GM19372 (cell line): Measurements from ENCODE around the gene DAZAP2.
"Not testable (repeated sequence)": the region's sequence is repeated elsewhere in the genome, so short reads cannot be mapped to it uniquely, and the experiment has no call there.

Source experiments
- ATAC-seq: cut with Tn5 transposase; IDR thresholded peaks from one replicate; pipeline ENCODE4 v1.9.1; 2021; ENCODE audit warnings: mild to moderate bottlenecking, low read depth, moderate library complexity; ENCODE audit not compliant: unreplicated experiment

DAZAP2 gene

DNA sequence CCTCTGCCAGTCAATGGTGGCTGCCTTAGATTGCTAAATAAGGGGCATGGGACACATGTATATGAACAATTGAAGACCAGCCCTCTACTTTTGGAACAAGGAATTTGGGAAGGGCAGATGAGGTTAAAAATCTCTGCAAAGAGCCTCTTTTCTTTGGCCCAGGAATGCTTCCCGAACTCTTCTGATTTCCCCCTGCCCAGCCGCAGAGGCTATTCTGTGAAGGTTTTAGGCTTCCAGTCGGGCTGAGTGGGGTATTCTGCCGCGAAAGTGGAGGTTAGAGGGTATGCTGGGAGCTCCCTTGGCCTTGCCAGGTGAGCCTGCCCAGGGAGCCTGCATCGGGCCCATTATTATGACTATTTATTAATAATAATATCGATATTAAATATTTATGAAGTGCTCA, 22.0 kb upstream of the DAZAP2 start:
- no peak for ATAC-seq

- ATAC-seq: peak; percentile 40
Observed at GRCh38 chr12:51217133-51217967, 21.3 kb upstream of the DAZAP2 start.

DNA sequence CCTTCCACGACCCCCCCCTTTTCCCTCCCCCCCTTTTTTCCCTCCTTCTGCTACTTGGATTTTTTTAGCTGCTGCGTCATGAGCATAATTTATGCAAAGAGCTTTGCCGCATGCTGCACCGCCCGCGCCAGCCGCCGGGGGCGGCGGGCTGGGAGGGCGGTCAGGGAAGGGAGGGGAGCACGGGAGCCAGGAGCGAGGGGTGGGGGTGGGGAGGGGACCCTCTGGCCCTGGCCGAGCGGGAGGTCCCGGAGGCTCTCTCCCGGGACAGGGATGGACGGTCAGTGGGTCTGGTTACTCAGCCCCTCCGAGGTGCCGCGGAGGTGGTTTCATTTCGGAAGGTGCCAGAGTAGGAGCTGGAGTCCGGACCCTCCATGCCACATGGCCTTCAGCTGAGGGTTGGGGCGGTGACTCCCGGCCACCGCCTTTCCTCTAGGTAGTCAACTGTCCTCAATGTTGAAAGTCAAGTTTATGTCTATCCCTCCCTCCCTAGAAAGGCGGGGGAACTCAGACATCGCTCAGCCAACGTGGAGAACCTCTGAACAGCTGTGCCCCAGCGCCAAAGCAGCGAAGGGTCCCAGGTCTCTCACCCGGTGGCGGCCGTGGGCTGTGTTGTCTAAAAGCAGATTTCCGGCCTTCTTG, 20.5 kb upstream of the DAZAP2 start, which contains the start of gene POU6F1:
Gene POU6F1 (minus strand): TSS at position 95 of the 639 bp plus-strand sequence. CDS start 11,226 bp downstream, outside the sequence.
- peak; percentile 62 for ATAC-seq

DNA sequence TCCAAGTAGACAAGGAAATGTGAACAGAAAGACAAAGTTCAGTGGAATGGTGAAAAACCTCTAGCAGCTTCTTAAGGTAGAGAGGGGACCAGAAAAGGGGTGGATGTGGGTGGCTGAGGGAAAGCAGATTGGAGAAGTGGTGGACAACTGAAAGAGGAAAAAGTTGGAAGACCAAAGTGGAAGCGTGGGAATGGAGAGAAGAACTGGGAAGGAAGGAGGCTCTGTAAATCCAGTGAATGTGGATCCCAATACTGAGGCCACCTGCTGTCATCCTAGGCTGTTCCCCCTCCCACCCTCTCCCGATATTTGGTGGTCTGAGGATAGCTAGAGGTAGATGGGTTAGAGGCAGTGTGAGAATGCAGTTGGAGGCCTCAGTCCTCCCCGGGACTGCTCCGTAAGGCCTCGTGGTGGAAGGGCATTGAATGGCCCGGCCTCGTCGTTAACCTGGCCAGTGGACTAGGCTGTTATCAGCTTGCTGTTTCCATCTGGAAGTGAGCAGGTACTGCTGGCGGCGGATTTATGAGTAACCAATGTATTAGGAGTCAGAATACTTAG, 19.9 kb upstream of the DAZAP2 start:
- no peak for ATAC-seq

- ATAC-seq: no peak
Observed at GRCh38 chr12:51219322-51219721, 19.3 kb upstream of the DAZAP2 start.

GRCh38 chr12:51219857-51220256, 18.8 kb upstream of the DAZAP2 start:
- ATAC-seq: not testable (repeated sequence)

GRCh38 chr12:51222461-51222860, 16.2 kb upstream of the DAZAP2 start:
- ATAC-seq: no peak

GRCh38 chr12:51224625-51225024, 14.0 kb upstream of the DAZAP2 start:
- no peak for ATAC-seq

GRCh38 chr12:51225234-51225633, 13.4 kb upstream of the DAZAP2 start:
- no peak for ATAC-seq

DNA sequence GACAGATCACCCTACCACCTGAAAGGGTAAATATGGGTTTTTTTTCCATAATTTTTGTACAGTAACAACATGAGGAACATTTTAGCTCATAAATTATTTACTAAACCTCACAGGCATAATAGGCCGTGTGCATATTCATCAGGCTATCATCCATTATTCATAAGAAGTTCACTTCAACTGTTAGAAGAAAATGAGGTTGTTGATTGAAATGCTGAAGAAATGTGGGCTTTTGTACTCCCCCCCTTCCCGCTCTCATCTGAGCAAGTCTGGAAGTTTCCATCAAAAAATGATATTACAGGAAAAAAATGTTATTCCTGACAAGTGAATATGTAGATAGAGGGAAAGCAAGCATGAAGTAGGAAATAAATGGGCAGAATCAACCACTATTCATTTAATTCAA, 12.9 kb upstream of the DAZAP2 start:
- ATAC-seq: no peak

- ATAC-seq: not testable (repeated sequence)
Observed at GRCh38 chr12:51227112-51227511, 11.5 kb upstream of the DAZAP2 start.

- no peak for ATAC-seq
Observed at GRCh38 chr12:51227962-51228361, 10.7 kb upstream of the DAZAP2 start.

DNA sequence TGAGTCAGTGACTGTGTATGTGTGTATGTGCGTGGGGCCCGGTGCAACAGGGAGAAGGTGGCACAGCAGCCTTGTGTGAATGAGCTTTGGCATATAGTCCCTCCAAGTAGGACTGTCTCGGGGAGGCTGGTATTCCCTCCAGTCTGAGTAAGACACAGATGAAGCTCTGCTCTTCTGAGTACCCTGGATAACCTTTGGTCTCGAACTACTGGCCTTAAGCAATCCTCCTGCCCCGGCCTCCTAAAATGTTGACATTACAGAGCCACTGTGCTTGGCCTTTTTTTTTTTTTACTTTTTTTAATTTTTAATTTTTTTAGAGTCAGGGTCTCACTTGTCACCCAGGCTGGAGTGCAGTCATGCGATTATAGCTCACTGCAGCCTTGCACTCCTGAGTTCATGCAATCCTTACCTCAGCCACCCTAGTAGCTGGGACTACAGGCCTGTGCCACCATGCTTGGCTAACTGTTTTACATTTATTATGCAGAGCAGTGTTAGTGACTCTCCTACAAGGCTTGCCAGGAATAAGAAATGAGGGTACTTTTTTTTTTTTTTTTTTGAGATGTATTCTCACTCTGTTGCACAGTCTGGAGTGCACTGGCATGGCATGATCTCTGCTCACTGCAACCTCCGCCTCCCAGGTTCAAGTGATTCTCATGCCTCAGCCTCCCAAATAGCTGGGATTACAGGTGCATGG, 9.4 kb upstream of the DAZAP2 start:
- no peak for ATAC-seq

DNA sequence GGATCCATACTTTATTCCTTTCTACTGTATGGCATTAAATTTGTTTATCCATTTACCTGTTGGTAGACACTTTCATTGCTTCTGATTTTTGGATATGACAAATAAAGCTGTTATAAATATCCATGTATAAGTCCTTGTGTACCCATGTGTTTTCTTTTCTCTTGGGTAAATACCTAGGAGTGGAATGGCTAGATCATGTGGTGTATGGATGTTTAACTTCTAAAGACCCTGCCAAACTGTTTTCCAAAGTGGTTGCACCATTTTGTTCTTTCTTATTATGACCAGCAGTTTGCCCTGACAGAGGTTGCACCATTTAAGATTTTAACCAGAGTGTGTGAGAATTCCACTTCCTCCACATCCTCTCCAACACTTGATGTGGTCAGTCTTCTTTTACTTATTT, 6.0 kb upstream of the DAZAP2 start:
- ATAC-seq: no peak

DNA sequence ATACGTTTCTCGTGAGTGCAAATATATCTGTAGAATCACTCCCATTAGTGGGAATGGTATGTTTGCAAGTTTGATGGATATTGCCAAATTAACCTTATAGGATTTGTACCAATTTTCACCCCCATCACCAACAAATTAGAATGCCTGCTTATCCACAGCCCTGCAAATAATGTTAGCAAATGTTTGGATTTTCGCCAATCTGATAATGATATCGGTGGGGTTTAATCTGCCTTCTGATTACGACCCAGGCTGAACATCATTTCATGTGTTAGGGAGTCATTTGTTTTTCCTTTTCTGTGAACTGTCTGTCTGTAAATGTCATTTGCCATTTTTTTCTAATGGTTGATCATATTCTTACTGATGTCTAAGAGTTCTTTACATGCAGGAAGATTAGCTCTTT, 4.1 kb upstream of the DAZAP2 start:
- ATAC-seq: no peak

DNA sequence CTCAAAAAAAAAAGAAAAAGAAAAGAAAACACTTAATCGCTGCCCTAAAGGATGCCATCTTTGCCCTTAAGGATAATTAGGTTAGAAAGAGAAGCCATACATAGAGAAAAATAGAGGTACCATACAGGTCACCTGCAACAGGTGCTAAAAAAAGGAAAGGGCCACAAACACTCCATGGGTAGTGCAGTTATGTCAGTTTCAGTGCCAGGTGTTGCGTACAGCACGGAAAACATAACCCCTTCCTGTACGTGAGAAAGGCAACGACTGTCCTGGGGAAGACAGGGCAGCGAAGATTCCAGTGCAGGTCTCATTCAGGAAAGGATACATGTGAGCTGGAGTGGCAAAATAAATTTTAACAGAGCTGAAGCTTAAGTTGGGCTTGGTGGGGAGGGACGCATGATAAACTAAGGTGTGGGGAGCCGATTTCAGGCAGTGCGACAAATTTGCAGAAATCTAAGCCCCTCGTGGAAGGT, 553 bp upstream of the DAZAP2 start:
- peak; percentile 5 for ATAC-seq

- ATAC-seq: no peak
Observed at GRCh38 chr12:51240971-51241370, 2.3 kb downstream of the DAZAP2 start.

DNA sequence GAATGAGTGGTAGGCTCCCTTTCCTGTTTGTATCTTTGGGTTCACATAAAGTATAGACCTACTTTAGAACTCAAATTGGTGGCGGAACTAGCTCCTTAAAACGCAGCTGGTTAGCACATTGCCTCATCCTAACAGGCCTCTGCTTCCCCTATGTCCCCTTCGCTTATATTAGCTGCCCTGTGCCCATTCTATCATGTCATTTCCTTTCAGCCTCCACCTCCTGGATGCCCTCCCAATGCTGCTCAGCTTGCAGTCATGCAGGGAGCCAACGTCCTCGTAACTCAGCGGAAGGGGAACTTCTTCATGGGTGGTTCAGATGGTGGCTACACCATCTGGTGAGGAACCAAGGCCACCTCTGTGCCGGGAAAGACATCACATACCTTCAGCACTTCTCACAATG, 3.5 kb downstream of the DAZAP2 start:
- ATAC-seq: no peak

DNA sequence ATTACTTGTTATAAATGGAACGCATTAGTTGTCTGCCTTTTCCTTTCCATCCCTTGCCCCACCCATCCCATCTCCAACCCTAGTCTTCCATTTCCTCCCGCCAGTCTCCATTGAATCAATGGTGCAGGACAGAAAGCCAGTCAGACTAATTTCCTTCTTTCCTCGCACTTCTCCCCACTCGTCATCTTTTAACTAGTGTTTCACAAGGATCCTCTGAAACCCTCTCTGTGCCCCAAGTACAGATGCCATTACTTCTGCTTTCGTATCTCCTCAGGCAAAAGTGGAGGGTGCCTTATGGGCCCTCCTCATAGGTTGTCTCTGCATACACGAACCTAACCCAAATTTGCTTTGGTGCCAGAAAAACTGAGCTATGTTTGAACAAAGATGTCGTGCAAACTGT, 4.2 kb downstream of the DAZAP2 start:
- no peak for ATAC-seq

GRCh38 chr12:51244269-51244668, 5.6 kb downstream of the DAZAP2 start:
- ATAC-seq: no peak
